WERI-Rb-1 (cell line): Measurements from ENCODE around the gene RFTN1.

Experiments used
- DNase-seq: peaks from one replicate; pipeline ENCODE4 v3.0.0-alpha.2; 2020
- H3K27ac ChIP-seq: fragments of 250-450 bp; sonication (Bioruptor Pico); 2 replicates; pipeline ENCODE4 v1.5.1; 2020; ENCODE audit warnings: mild to moderate bottlenecking, moderate library complexity
- H3K27me3 ChIP-seq: fragments of 250-450 bp; sonication (Bioruptor Pico); 2 replicates; pipeline ENCODE4 v1.5.1; 2021; ENCODE audit warnings: mild to moderate bottlenecking, low read depth, moderate library complexity; ENCODE audit not compliant: insufficient read depth, severe bottlenecking
- H3K36me3 ChIP-seq: fragments of 250-450 bp; sonication (Bioruptor Pico); 2 replicates; pipeline ENCODE4 v1.5.1; 2020; ENCODE audit warnings: mild to moderate bottlenecking, moderate library complexity
- H3K4me3 ChIP-seq: 2 replicates; pipeline ENCODE4 v1.5.1; 2011; ENCODE audit warnings: low read depth, mild to moderate bottlenecking, control low read depth, low read length
- H3K9me3 ChIP-seq: fragments of 250-450 bp; sonication (Bioruptor Pico); 2 replicates; pipeline ENCODE4 v1.5.1; 2021; ENCODE audit warnings: mild to moderate bottlenecking, moderate library complexity; ENCODE audit not compliant: severe bottlenecking
- TF ChIP-seq, protein P1 (sequence below): IDR thresholded peaks from 2 replicates; pipeline ENCODE4 v1.5.1; 2011; ENCODE audit warnings: low read depth, mild to moderate bottlenecking, control low read depth, inconsistent platforms, low read length

Gene RFTN1, protein sequence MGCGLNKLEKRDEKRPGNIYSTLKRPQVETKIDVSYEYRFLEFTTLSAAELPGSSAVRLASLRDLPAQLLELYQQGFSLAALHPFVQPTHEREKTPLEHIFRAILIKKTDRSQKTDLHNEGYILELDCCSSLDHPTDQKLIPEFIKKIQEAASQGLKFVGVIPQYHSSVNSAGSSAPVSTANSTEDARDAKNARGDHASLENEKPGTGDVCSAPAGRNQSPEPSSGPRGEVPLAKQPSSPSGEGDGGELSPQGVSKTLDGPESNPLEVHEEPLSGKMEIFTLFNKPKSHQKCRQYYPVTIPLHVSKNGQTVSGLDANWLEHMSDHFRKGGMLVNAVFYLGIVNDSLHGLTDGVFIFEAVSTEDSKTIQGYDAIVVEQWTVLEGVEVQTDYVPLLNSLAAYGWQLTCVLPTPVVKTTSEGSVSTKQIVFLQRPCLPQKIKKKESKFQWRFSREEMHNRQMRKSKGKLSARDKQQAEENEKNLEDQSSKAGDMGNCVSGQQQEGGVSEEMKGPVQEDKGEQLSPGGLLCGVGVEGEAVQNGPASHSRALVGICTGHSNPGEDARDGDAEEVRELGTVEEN

DNA sequence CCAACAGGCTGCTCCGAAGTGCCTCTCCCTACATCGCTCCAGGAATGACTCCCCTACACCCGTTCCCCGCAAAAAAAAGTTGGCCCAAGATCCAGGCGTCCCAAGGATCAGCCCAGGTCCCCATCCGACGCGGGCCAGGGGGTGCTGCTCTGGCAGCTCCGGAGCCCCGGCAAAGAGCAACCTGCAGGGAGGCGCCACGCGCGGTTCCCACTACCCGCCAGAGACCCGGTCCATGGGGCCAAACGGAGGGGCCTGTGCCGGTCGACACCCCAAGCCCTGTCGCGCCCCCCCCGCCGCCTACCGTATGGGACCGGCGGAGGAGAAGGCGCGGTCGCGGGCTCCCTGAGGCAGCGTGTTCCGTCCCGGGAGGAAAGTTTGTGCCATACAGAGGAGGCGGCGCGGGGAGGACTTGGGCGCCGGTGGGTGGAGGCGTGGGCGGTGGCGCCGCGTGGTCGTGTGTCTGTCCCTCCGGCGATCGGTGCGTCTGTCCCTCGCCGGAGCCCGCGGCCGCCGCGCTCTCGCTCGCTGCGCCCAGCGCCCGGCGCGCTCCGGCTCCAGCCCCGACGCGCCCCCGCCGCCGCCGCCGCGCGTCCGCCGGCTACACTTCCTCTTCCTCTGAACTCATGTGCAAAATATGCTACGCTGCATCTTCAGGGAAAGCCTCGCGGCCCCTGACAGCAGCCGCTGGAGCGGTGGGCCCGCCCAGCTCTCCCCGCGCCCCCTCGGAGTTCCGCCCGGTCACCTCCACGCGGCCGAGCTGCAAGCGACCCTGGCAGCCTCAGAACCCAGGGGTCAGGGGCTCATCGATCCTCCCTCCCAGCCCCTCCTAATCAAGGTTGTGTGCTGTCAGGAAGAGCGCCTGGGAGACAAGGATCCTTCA lies at the start of gene RFTN1:
Gene RFTN1 (minus strand): TSS at position 559 of the 880 bp plus-strand sequence. CDS start 19,830 bp downstream, outside the sequence.
- Histone ChIP-seq H3K27me3 (peaks cover 20% of the 10 kb centered on the region), H3K9me3 (no peaks in the 10 kb centered on the region), H3K27ac (no peak within 1 kb of the TSS), H3K36me3 (no peaks in the 10 kb centered on the region), H3K4me3 (peak within 1 kb of the TSS; percentile 64)
- TF ChIP-seq, protein P1, sequence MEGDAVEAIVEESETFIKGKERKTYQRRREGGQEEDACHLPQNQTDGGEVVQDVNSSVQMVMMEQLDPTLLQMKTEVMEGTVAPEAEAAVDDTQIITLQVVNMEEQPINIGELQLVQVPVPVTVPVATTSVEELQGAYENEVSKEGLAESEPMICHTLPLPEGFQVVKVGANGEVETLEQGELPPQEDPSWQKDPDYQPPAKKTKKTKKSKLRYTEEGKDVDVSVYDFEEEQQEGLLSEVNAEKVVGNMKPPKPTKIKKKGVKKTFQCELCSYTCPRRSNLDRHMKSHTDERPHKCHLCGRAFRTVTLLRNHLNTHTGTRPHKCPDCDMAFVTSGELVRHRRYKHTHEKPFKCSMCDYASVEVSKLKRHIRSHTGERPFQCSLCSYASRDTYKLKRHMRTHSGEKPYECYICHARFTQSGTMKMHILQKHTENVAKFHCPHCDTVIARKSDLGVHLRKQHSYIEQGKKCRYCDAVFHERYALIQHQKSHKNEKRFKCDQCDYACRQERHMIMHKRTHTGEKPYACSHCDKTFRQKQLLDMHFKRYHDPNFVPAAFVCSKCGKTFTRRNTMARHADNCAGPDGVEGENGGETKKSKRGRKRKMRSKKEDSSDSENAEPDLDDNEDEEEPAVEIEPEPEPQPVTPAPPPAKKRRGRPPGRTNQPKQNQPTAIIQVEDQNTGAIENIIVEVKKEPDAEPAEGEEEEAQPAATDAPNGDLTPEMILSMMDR: 0 out of 2 replicates have a peak, but pooled peaks have one; percentile 1
- DNase-seq: peak; percentile 18

DNA sequence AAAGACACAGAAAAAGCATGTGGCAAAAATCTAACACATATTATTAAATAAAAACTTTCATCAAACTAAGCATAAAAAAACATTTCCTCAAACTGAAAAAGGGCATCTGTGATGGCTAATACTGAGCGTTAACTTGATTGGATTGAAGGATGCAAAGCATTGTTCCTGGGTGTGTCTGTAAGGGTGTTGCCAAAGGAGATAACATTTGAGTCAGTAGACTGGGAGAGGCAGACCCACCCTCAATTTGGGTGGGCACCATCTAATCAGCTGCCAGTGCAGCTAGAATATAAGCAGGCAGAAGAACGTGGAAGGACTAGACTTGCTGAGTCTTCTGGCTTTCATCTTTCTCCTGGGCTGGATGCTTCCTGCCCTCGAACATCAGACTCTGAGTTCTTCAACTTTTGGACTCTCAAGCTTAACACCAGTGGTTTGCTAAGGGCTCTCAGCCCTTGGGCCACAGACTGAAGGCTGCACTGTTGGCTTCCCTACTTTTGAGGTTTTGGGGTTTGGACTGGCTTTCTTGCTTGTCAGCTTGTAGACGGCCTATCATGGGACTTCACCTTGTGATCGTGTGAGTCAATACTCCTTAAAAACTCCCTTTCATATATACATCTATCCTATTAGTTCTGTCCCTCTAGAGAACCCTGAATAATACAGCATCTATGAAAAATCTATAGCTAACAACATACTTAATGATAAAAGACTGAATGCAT lies 46.3 kb upstream of the RFTN1 start:
- Histone ChIP-seq H3K4me3 (no peak overlapping the region), H3K36me3 (no peaks in the 10 kb centered on the region), H3K27ac (no peak overlapping the region), H3K27me3 (no peaks in the 10 kb centered on the region), H3K9me3 (no peaks in the 10 kb centered on the region)
- DNase-seq: no peak
- TF ChIP-seq, protein P1: no peak

DNA sequence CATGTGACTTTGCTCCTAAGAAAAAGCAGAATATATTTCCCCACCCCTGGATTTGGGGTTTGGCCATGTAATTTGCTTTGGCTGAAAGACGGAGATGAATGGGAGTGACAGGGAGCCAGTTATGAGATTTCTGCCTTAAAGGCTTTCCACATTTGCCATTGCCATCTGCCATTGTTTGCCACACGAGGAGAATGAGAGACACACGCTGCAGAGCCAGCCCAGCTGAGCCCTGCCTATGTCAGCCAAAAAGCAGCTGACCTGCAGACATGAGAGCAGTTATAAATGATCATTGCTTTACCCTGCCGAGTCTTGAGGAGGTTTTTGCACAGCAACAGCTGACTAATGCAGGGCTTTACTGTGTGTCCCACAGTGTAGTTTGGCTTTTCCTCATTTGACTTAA lies 40.6 kb upstream of the RFTN1 start:
- no peak for DNase-seq
- Histone ChIP-seq H3K27me3 (no peaks in the 10 kb centered on the region), H3K36me3 (no peaks in the 10 kb centered on the region), H3K4me3 (no peak overlapping the region), H3K27ac (no peak overlapping the region), H3K9me3 (no peaks in the 10 kb centered on the region)
- TF ChIP-seq, protein P1: no peak

DNA sequence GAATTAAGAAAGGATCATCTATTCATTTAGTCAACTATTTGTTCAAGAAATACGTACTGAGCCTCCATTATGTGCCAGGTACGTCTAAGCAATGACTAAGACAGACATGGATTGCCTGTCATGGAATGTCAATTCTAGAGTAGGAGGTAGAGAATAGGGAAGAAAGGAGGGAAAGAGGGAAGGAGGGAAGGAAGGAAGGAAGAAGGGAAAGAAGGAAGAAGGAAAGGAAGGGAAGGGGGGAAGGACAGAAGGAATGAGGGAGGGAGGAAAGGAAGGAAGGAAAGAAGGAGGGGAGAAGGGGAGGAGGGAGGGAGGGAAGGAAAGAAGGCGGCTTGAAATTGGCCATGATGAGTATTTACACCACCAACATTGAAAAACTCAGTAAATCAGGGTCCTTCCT lies 39.3 kb upstream of the RFTN1 start:
- H3K27me3 ChIP-seq: no peaks in the 10 kb centered on the region
- no peak overlapping the region for H3K4me3 ChIP-seq
- no peaks in the 10 kb centered on the region for H3K36me3 ChIP-seq
- TF ChIP-seq, protein P1: no peak
- no peak overlapping the region for H3K27ac ChIP-seq
- no peak for DNase-seq
- no peaks in the 10 kb centered on the region for H3K9me3 ChIP-seq

DNA sequence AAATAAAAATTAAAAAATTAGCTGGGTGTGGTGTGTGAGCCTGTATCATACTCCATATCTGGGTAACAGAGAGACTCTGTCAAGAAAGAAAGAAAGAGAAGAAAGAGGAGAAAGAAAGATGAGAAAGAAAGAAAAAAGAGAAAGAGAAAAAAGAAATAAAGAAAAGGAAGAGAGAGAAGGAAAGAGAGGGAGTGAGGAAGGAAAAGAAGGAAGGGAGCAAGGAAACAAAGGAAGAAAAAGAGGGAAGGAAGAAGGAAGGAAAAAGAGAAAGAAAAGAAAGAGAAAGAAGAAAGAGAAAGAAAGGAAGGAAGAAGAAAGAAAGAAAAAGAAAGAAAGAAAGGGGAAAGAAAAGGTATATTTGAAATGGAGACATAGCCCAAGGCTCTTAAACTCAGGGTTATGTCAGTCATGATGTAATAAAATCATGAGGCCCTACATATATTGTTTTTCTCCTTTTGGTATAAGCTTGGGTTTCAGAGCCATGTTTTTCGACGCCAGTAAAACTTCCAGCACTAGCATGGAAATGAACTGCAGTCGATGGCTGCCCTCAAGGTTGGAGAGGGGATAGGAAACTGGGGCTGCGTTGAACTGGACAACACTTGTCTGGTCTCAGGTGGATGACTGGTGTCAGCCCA lies 38.0 kb upstream of the RFTN1 start:
- no peak for DNase-seq
- no peak overlapping the region for H3K4me3 ChIP-seq
- H3K27me3 ChIP-seq: no peaks in the 10 kb centered on the region
- TF ChIP-seq, protein P1: no peak
- H3K36me3 ChIP-seq: no peaks in the 10 kb centered on the region
- no peak overlapping the region for H3K27ac ChIP-seq
- H3K9me3 ChIP-seq: no peaks in the 10 kb centered on the region
